Sciatic nerve (tissue), 2 donors: Measurements from ENCODE around the gene ANKS3. TPM values are rescaled to one million over a fixed set of nuclear protein-coding genes. Genes with fewer than 3 reads are reported as not detected.

ENCODE experiments used
- ATAC-seq: fragments of 200-7000 bp; cut with Tn5 transposase; one replicate; pipeline ENCODE4 v1.9.1; 2020; ENCODE audit warnings: mild to moderate bottlenecking, moderate library complexity
- DNase-seq: peaks from one replicate; pipeline ENCODE4 v3.0.0-alpha.2; 2020; ENCODE audit warnings: low spot score
- intact Hi-C: fragments of 100-400 bp; cut with DNase I; formaldehyde crosslinking; loops from one replicate; pipeline ENCODE4 v1.14.2; 2022
- total RNA-seq: library from RNA; stranded (reverse); fragmentation: NEBNext Ultra II Directional; extraction: Animal tissue kit (Norgen Biotek cat#: 25700); gene quantifications from one replicate; pipeline ENCODE4 v1.2.1, GENCODE V29; 2021
- donor health status: DM: no; HTN: no; CAD: no.
- donor health status: DM: no; HTN: no; CAD: no.

The ANKS3 gene
- total RNA-seq, 1 donor from 2014 or later, result 34.4 TPM

- DNase-seq, result no peak
- no peak for ATAC-seq
- intact Hi-C loops, result loop anchor here (10.0 kb wide), 1 partner anchor 264 kb away; the partner anchor contains the start of gene SEC14L5
Measured at GRCh38 chr16:4690946-4691665, 43.0 kb downstream of the ANKS3 start.

DNA sequence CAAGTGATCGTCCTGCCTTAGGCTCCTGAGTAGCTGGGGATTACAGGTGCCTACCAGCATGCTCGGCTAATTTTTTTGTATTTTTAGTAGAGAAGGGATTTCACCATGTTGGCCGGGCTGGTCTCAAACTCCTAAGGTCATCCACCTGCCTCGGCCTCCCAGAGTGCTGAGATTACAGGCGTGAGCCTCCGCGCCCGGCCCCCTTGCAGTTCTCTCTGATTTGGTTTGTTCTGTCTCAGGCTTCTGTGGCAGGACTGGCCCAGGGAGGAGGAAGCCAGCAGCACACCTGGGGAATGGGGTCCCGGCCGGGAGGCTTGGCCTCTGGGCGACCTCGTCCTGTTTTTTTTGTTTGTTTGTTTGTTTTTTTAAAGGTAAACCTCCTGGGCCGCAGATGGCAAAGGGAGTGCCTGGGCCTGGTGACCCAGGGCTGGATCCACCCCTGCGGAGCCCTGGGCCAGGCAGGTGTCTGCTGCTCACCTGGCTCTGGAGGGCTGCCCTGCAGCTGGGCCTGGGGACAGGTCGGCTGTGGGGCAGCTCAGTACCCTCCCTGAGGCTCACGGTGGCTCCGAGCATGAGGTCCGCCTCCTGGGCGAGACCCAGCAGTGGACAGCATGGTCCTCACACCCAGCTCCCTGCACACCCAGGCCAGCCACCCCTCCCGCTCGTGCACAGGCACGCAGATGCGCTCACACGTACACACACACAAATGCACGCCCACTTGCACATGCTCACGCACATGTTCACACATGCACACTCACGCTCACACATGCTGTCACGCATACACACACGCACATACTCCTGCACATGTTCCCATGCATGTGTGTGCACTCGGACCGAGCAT lies 44.0 kb downstream of the ANKS3 start:
- no peak for DNase-seq
- intact Hi-C loops, result loop anchor here (10.0 kb wide), 1 partner anchor 265 kb away; the partner anchor contains the start of gene SEC14L5
- ATAC-seq, result no peak

GRCh38 chr16:4689091-4689671 lies 44.9 kb downstream of the ANKS3 start:
- DNase-seq (no peak), ATAC-seq (no peak)
- intact Hi-C loops, result no loop called here

GRCh38 chr16:4688674-4689045 lies 45.4 kb downstream of the ANKS3 start:
- ATAC-seq (no peak), DNase-seq (peak; percentile 59)
- intact Hi-C loops, result no loop called here

DNA sequence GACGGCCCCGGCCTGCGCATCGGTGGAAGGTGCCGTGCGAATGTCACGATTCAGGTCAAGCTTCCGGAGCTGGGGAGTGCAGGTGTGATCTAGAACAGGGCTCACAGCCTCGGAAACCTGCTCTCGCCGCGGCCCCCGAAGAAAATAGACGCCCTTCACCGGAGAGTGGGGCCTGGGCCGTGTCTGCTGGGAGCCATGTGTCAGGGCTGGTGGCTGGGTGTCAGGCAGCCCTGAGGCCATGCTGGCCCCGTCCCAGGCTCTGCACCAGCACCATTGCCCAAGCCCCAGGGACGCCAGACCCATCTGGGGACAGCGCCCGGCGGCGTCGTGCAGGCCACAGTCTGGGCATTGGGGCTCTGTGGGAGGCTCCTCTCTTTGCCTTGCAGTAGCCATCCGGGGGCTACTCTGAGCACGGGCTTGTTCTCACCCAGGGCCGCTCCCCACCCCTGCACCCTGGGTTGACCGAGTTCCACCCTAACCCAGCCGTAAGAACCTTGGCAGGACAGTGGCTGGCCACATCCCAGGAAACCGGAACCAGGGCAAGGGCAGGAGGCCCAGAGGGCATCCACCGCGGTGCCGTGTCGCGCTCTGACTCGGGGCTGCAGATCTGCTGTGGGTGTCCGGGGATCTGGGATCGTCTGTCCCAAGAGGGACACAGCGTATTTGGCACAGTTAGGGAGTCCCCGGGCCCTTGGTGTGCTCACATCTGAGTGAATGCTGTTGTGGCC lies 46.0 kb downstream of the ANKS3 start:
- DNase-seq (no peak), ATAC-seq (no peak)
- intact Hi-C loops, result no loop called here

GRCh38 chr16:4687416-4687815 lies 46.7 kb downstream of the ANKS3 start:
- ATAC-seq (no peak), DNase-seq (no peak)
- intact Hi-C loops, result no loop called here

GRCh38 chr16:4686497-4687210 lies 47.4 kb downstream of the ANKS3 start:
- ATAC-seq, result no peak
- intact Hi-C loops, result no loop called here
- DNase-seq, result peak; percentile 58

GRCh38 chr16:4685776-4686496 lies 48.1 kb downstream of the ANKS3 start:
- intact Hi-C loops, result no loop called here
- ATAC-seq (no peak), DNase-seq (no peak)

GRCh38 chr16:4685292-4685691 lies 48.8 kb downstream of the ANKS3 start:
- intact Hi-C loops, result no loop called here
- no peak for ATAC-seq
- DNase-seq, result no peak

- ATAC-seq (no peak), DNase-seq (no peak)
- intact Hi-C loops, result no loop called here
Measured at GRCh38 chr16:4684763-4685162, 49.3 kb downstream of the ANKS3 start.

GRCh38 chr16:4684058-4684715 lies 49.9 kb downstream of the ANKS3 start:
- DNase-seq (no peak), ATAC-seq (no peak)
- intact Hi-C loops, result no loop called here

GRCh38 chr16:4683255-4684057 lies 50.6 kb downstream of the ANKS3 start:
- intact Hi-C loops, result no loop called here
- DNase-seq (no peak), ATAC-seq (no peak)

GRCh38 chr16:4682616-4683254 lies 51.3 kb downstream of the ANKS3 start:
- no peak for ATAC-seq
- intact Hi-C loops, result no loop called here
- DNase-seq, result peak; percentile 70

GRCh38 chr16:4682084-4682591 lies 51.9 kb downstream of the ANKS3 start:
- ATAC-seq, result no peak
- intact Hi-C loops, result no loop called here
- peak; percentile 55 for DNase-seq

- ATAC-seq, result no peak
- DNase-seq, result no peak
- intact Hi-C loops, result no loop called here
Measured at GRCh38 chr16:4681471-4682083, 52.5 kb downstream of the ANKS3 start.
